MV-4-11 (cell line): ENCODE data around the gene SDK2.

ENCODE experiments used
- DNase-seq: peaks from one replicate; lab custom pipeline; 2025; lab: John Stamatoyannopoulos, UW

The SDK2 gene

GRCh38 chr17:73553311-73553710 is 90.9 kb downstream of the SDK2 start:
- DNase-seq, result no peak

GRCh38 chr17:73552300-73553048 is 91.8 kb downstream of the SDK2 start:
- DNase-seq, result no peak

DNA sequence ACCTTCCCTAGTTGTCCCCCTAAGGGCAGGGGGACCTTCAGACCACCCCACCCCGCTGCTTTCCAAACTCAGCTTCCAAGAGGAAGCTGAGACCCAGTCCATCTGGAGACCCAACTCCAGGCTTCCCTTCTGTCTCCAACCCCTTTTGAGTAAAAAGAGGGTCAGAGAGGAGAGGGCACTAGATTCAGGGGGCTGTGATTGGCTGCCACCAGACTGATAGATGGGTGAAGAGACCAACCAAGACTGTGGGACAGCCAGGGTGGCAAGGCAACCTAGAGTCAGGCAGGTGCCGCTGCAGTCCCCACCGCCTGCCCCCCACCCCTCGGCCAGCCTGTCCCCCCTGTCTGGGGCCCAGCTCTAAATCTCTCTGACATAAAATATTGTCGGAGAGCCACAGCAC is 92.5 kb downstream of the SDK2 start:
- no peak for DNase-seq

- no peak for DNase-seq
Observed at GRCh38 chr17:73551144-73551543, 93.1 kb downstream of the SDK2 start.

DNA sequence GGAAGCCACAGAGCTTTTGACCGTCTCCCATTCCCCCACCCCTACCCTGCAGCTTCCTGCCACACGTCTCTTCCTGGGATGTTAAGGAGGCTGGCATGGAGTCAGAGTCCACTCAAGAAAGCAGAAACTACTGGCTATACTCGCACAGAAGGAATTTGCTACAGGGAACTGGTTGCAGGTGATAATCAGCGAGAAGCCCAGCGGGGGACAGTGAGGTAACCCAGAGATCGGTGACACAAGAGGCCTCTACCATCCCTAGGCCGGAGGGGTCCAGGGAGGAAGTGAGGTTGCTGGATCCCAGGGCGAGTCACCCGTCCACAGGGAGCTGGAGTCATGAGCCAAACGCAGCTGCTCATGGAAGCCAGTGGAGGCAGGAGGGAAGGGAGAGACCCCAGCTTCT is 93.7 kb downstream of the SDK2 start:
- DNase-seq, result no peak

GRCh38 chr17:73549841-73550430 is 94.3 kb downstream of the SDK2 start:
- DNase-seq, result no peak

DNA sequence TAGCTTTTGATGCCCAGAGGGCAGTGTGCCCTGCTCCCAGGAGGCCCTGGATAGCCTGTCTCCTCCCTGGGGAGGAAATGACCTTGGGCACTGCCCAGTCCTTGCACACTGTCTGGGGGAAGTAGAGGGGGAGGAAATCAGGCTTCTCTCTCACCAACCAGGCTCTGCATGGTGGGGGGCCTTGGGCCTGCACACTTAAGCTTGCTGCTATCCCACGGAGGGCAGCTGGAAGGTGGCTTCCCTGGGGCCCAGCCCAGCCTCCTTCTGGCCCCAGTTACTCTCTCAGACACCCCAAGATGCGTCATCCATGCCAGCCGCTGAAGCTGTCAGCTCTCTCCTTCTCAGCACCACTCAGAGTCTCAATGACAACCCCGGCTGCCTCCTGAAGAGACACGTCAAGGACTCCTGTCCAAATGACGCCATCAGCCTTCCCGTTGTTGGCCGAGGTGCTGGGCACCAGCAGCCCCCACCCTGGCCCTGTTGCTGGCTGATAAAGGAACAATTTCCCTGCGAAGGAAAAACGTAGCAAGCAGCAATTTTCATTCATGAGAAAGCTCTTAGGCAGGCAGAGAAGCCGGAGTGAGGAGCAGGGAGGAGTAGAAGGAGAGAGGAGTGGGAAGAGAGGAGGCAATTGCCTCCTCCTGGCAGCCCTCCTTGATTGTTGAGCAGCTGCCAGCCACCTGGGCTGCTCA is 95.5 kb downstream of the SDK2 start:
- DNase-seq, result no peak

DNA sequence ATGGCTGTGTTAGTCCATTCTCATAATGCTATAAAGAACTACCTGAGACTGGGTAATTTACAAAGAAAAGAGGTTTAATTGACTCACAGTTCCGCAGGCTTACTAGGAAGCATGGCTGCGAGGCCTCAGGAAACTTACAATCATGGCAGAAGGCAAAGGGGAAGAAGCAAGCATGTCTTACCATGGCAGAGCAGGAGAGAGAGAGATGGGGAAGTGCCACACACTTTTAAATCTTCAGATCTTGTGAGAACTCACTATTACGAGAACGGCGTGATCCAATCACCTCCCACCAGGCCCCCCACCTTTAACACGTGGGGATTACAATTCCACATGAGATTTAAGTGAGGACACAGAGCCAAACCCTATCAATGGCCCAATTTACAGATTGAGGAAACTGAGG is 96.5 kb downstream of the SDK2 start:
- DNase-seq, result no peak

- DNase-seq, result peak; percentile 93
Observed at GRCh38 chr17:73546770-73547536, 97.3 kb downstream of the SDK2 start.

- no peak for DNase-seq
Observed at GRCh38 chr17:73546114-73546513, 98.1 kb downstream of the SDK2 start.

GRCh38 chr17:73545109-73546032 is 98.9 kb downstream of the SDK2 start:
- DNase-seq, result no peak

DNA sequence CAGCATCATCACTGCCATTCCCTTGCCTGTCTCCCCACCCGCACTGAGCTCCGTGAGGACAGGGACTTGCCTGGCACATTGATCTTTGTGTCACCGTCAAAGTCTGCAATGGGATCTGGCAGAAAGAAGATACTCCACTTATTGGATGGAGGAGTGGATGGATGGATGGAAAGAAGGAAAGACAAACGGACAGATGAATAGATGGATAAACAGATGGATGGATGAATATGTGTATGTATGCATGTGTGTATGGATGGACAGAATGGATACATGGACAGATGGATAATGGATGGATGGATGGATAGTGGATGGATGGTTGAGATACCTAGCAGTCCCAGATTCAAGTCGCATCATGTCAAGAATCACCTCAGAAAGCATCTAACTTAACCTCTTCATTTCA is 99.9 kb downstream of the SDK2 start:
- DNase-seq, result no peak

DNA sequence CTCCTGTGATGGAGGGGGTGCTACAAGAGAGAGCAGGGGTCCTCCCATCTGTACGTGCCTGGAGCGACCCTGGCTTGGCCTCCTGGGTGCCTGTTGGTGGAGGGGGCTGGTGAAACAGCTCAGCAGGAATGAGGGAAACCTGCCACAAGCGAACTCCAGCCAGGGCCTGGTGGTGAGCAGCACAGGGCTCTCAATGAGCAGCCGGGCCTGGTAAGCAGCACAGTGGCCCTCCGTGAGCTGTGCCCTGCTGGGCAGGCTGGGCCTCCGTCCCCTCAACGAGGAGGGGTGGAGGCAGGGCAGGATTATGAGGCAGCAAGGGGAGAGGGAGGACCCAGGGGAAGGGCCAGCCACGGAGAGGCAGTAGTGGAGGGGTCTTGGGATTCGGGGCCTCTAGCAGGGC is 101.9 kb downstream of the SDK2 start:
- DNase-seq, result no peak

- DNase-seq, result no peak
Observed at GRCh38 chr17:73541561-73541981, 102.7 kb downstream of the SDK2 start.

DNA sequence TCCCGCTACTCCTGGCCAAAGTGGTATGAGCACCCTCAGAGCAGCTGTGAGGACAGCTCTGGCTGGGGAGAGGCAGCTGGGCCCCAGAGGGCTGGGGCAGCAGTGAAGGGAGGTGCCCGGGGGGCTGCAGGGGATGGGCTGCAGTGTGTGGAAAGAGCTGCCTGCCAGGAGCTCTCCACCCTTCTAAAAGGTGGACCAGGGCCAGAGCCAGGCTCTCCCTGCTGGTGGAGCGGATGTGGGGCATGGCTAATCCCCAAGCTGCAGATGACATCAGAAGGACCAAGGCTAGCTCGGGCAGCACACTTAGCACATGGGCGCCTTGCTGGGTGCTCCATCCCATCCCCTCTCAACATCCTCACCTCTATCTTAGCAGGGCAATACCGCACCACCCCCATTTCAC is 103.1 kb downstream of the SDK2 start:
- no peak for DNase-seq

DNA sequence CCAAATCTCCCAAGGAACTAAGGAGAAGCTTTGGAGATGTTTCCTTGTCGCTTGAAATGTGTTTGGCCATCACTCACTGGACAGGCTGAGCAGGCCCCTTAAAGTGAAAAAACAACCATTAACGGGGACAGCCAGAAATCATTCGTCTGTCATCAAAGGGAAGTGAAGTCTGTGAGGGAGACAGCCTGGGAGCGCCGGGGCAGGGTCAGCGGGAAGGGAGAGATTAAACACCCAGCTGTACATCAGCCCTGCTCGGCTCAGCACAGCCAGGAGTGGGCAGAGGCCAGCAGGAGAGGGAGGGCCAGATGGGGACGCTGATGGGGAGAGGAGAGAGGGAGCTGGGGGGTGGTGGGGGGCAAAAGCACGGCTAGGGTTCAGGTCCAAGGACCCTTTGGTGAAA is 105.1 kb downstream of the SDK2 start:
- DNase-seq, result no peak

- DNase-seq, result no peak
Observed at GRCh38 chr17:73538445-73538844, 105.8 kb downstream of the SDK2 start.

DNA sequence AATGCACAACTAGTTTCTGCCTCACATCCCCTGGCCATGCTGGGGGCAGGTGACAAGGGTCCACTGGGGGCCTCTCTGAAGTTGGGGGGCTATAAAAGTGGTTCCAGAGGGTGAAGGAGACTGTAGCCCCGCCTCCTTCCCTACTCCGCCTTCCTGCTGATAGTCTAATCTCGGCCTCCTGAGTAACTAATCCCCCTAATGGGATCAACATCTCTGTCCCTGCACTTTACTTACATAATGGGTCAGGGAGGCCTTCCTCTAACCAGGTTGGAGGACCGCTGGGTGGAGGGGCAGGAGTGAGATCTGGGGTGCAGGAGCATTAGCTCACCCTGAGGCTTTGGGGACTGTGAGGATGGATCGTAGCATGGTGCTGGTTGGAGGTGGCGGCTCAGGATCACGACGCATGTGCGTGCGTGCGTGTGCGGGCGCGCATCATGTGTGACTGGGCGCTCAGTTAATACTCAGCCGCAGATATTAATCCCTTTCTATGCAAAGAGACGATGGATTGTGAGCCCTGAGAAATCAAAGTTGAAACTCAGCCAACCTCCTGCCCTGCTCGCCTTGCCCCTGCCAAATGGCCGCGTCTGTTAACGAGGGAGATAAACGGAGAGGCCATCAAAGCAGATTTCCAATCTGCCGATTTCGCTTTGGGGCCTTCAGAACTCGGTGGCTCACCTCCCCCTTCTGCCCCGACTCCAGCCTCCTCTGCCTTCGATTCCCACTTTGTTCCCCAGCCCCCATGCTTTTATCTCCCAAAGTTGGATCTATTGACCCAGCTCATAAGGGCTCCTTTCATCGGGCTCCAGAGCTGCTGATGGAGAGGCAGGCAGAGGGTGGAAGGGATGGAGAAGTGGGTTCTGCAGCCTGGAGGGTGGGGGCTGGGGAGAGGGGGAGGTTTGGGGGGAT is 107.3 kb downstream of the SDK2 start:
- no peak for DNase-seq

DNA sequence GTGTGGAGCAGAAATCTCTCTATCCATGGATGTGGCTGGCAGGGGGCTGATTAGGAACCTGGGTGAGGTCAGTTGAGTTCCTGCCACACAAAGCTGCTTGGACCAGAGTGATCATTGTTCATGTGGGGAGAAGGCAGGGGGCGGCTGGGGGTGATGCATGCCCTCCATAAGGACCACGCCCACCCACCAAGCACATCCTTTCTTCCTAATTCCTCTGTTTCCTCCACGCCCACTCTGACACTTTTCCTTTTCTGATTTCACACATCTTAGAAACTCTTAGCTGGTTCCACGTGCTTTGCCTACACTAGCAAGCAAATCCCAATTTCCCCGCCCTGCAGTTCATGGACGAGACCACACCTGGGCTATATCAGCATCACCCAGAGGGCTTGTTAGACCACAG is 108.5 kb downstream of the SDK2 start:
- DNase-seq, result no peak

DNA sequence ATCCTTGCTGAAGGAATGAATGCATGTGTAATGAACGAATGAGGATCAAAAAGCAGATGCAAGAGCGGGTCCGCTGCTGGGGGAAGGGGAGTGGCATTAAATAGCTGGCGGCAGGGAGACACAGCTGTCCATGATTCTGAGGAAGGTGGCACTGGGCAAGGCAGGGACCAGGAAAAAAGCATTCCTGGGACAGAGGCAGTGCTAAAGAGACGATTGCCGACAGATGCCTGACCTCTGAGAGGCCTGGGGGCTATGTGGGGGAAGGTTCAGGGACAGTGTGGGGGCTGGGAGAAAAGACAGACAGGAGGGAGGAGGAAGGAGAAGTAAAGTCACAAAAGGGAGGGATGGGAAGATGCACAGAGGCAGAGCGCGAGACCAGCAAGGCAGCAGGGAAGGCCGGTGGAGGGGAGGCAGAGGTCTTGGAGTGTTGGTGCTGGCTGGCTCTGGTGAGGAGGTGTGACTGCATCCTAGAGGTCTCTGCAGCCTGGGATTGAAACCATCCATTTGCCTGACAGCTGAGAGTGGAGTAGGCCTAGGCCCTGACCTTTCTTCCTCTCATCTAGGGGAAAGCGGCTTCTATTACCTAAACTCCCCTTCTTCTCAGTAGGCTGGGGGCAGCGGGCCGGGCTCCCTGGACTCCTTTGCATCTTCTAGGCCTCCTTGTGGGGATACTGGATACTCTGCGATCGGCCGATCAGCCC is 109.9 kb downstream of the SDK2 start:
- DNase-seq, result no peak
